Activated CD8-positive, alpha-beta memory T cell treated with anti-CD3 and anti-CD28 coated beads, Interleukin-2, amount 10 ng/mL, durations not matched to agents 7 days and 5 days (primary cell): ENCODE results near the gene INF2. TPM values are rescaled to one million over a fixed set of nuclear protein-coding genes. Genes with fewer than 3 reads are reported as not detected.
"Not testable (repeated sequence)": the region's sequence is repeated elsewhere in the genome, so short reads cannot be mapped to it uniquely, and the experiment has no call there.

Experiments used
- ATAC-seq: fragments of 150-1000 bp; cut with Tn5 transposase; one replicate; pipeline ENCODE4 v1.10.0; 2021; ENCODE audit warnings: moderate library complexity
- CTCF ChIA-PET: fragments of 350-600 bp; sonication (Branson Sonifier 250); formaldehyde crosslinking; loops from one replicate; lab custom pipeline; 2021; ENCODE audit warnings: antibody characterized with exemption; lab: Charles Lee
- DNase-seq: peaks from one replicate; pipeline ENCODE4 v3.0.0-alpha.2; 2020
- H3K27ac Mint-ChIP-seq: one replicate; pipeline ENCODE4 v1.8.0; 2021; ENCODE audit warnings: mild to moderate bottlenecking, mixed read lengths
- H3K27me3 Mint-ChIP-seq: one replicate; pipeline ENCODE4 v1.8.0; 2021; ENCODE audit warnings: mixed read lengths
- H3K36me3 Mint-ChIP-seq: one replicate; pipeline ENCODE4 v1.8.0; 2021; ENCODE audit warnings: mild to moderate bottlenecking, mixed read lengths
- H3K4me1 Mint-ChIP-seq: one replicate; pipeline ENCODE4 v1.8.0; 2021; ENCODE audit warnings: mixed read lengths
- H3K4me3 Mint-ChIP-seq: one replicate; pipeline ENCODE4 v1.8.0; 2021; ENCODE audit warnings: mild to moderate bottlenecking, moderate library complexity, mixed read lengths
- H3K9me3 Mint-ChIP-seq: one replicate; pipeline ENCODE4 v1.8.0; 2022; ENCODE audit warnings: low read depth, mixed read lengths
- total RNA-seq, 2 experiments: library from RNA; stranded (reverse); gene quantifications; one replicate each; pipeline ENCODE4 v1.2.3, GENCODE V29; 2021

Gene INF2
- total RNA-seq, 2 experiments from 2014 or later = 59.9 to 63.6 TPM

GRCh38 chr14:104650981-104651875 lies 38.2 kb upstream of the INF2 start:
- CTCF ChIA-PET = interaction anchor here (0.8 to 1.5 kb wide), 4 partner anchors 9 to 58 kb away, joined by 3 to 4 read pairs (median 3); no protein-coding TSS in a partner anchor
- H3K9me3 Mint-ChIP-seq = peaks cover 6% of the 10 kb centered on the region
- peaks cover 2% of the 10 kb centered on the region for H3K36me3 Mint-ChIP-seq
- H3K4me3 Mint-ChIP-seq = no peak overlapping the region
- peaks cover 21% of the 10 kb centered on the region for H3K27me3 Mint-ChIP-seq
- ATAC-seq (no peak), DNase-seq (no peak)
- H3K27ac Mint-ChIP-seq = no peak overlapping the region
- H3K4me1 Mint-ChIP-seq = no peaks in the 10 kb centered on the region

GRCh38 chr14:104651876-104652260 lies 37.5 kb upstream of the INF2 start:
- no peak for DNase-seq
- Mint-ChIP-seq H3K4me1 (no peaks in the 10 kb centered on the region), H3K27me3 (peaks cover 25% of the 10 kb centered on the region), H3K4me3 (no peak overlapping the region), H3K9me3 (peaks cover 6% of the 10 kb centered on the region), H3K27ac (no peak overlapping the region), H3K36me3 (peaks cover 2% of the 10 kb centered on the region)
- CTCF ChIA-PET = interaction anchor here (0.8 to 1.5 kb wide), 3 partner anchors 8 to 57 kb away, joined by 3 to 4 read pairs (median 3); no protein-coding TSS in a partner anchor
- no peak for ATAC-seq

- CTCF ChIA-PET = no interaction called here
- H3K9me3 Mint-ChIP-seq = peaks cover 6% of the 10 kb centered on the region
- peaks cover 2% of the 10 kb centered on the region for H3K36me3 Mint-ChIP-seq
- DNase-seq (no peak), ATAC-seq (no peak)
- H3K27ac Mint-ChIP-seq = no peak overlapping the region
- no peaks in the 10 kb centered on the region for H3K4me1 Mint-ChIP-seq
- no peak overlapping the region for H3K4me3 Mint-ChIP-seq
- peaks cover 25% of the 10 kb centered on the region for H3K27me3 Mint-ChIP-seq
Observed at GRCh38 chr14:104652386-104652785, 37.0 kb upstream of the INF2 start.

- CTCF ChIA-PET, H3K36me3 Mint-ChIP-seq, DNase-seq, H3K4me3 Mint-ChIP-seq, H3K9me3 Mint-ChIP-seq, ATAC-seq, H3K4me1 Mint-ChIP-seq, H3K27ac Mint-ChIP-seq: not testable (repeated sequence)
- H3K27me3 Mint-ChIP-seq = peaks cover 29% of the 10 kb centered on the region
Observed at GRCh38 chr14:104653130-104653920, 36.1 kb upstream of the INF2 start.

- H3K36me3 Mint-ChIP-seq = peaks cover 2% of the 10 kb centered on the region
Observed at GRCh38 chr14:104654119-104654518, 35.3 kb upstream of the INF2 start.

GRCh38 chr14:104655128-104655848 lies 34.1 kb upstream of the INF2 start:
- CTCF ChIA-PET = interaction anchor here (1.2 kb wide), 1 partner anchor 9 kb away, joined by 3 read pairs; no protein-coding TSS in a partner anchor
- Mint-ChIP-seq H3K27me3 (peaks cover 31% of the 10 kb centered on the region), H3K27ac (no peak overlapping the region), H3K9me3 (peaks cover 6% of the 10 kb centered on the region), H3K36me3 (peaks cover 2% of the 10 kb centered on the region), H3K4me1 (peaks cover 4% of the 10 kb centered on the region), H3K4me3 (no peak overlapping the region)
- DNase-seq (peak; percentile 36), ATAC-seq (no peak)

More at GRCh38 chr14:104654119-104654518, 35.3 kb upstream of the INF2 start:
- CTCF ChIA-PET = no interaction called here
- Mint-ChIP-seq H3K27ac (no peak overlapping the region), H3K9me3 (peaks cover 6% of the 10 kb centered on the region), H3K27me3 (peaks cover 34% of the 10 kb centered on the region), H3K4me1 (no peaks in the 10 kb centered on the region), H3K4me3 (no peak overlapping the region)
- DNase-seq (no peak), ATAC-seq (no peak)

- Mint-ChIP-seq H3K9me3 (peaks cover 6% of the 10 kb centered on the region), H3K4me1 (peaks cover 10% of the 10 kb centered on the region), H3K36me3 (peaks cover 2% of the 10 kb centered on the region), H3K4me3 (no peak overlapping the region), H3K27ac (no peak overlapping the region), H3K27me3 (peaks cover 40% of the 10 kb centered on the region)
- ATAC-seq (no peak), DNase-seq (no peak)
- CTCF ChIA-PET = interaction anchor here (1.2 to 2.7 kb wide), 2 partner anchors 10 to 21 kb away, joined by 3 to 7 read pairs; no protein-coding TSS in a partner anchor
Observed at GRCh38 chr14:104656014-104656714, 33.3 kb upstream of the INF2 start.

GRCh38 chr14:104657101-104657524 lies 32.3 kb upstream of the INF2 start:
- no peak for ATAC-seq
- peaks cover 2% of the 10 kb centered on the region for H3K36me3 Mint-ChIP-seq
- peaks cover 6% of the 10 kb centered on the region for H3K9me3 Mint-ChIP-seq
- CTCF ChIA-PET = interaction anchor here (0.9 to 2.7 kb wide), 3 partner anchors 20 to 112 kb away, joined by 3 to 7 read pairs (median 3); no protein-coding TSS in a partner anchor
- DNase-seq = peak; percentile 39
- H3K27me3 Mint-ChIP-seq = peaks cover 45% of the 10 kb centered on the region
- no peak overlapping the region for H3K4me3 Mint-ChIP-seq
- H3K4me1 Mint-ChIP-seq = peaks cover 10% of the 10 kb centered on the region
- no peak overlapping the region for H3K27ac Mint-ChIP-seq

- peaks cover 5% of the 10 kb centered on the region for H3K9me3 Mint-ChIP-seq
- H3K4me1 Mint-ChIP-seq = peaks cover 10% of the 10 kb centered on the region
- H3K27ac Mint-ChIP-seq = no peak overlapping the region
- no peak overlapping the region for H3K4me3 Mint-ChIP-seq
- ATAC-seq (no peak), DNase-seq (no peak)
- peaks cover 49% of the 10 kb centered on the region for H3K27me3 Mint-ChIP-seq
- H3K36me3 Mint-ChIP-seq = peaks cover 1% of the 10 kb centered on the region
- CTCF ChIA-PET = interaction anchor here (0.9 to 2.7 kb wide), 4 partner anchors 20 to 579 kb away, joined by 3 to 7 read pairs (median 3); no protein-coding TSS in a partner anchor
Observed at GRCh38 chr14:104657563-104658324, 31.7 kb upstream of the INF2 start.

- DNase-seq = no peak
- no peak overlapping the region for H3K4me3 Mint-ChIP-seq
- peaks cover 54% of the 10 kb centered on the region for H3K27me3 Mint-ChIP-seq
- H3K9me3 Mint-ChIP-seq = peaks cover 3% of the 10 kb centered on the region
- CTCF ChIA-PET = interaction anchor here (1.2 to 2.7 kb wide), 3 partner anchors 19 to 580 kb away, joined by 3 to 7 read pairs (median 3); no protein-coding TSS in a partner anchor
- H3K36me3 Mint-ChIP-seq = no peaks in the 10 kb centered on the region
- no peak overlapping the region for H3K27ac Mint-ChIP-seq
- peaks cover 10% of the 10 kb centered on the region for H3K4me1 Mint-ChIP-seq
- ATAC-seq = no peak
Observed at GRCh38 chr14:104658325-104658712, 31.1 kb upstream of the INF2 start.

- Mint-ChIP-seq H3K27ac (no peak overlapping the region), H3K9me3 (no peaks in the 10 kb centered on the region), H3K4me1 (peaks cover 10% of the 10 kb centered on the region), H3K36me3 (no peaks in the 10 kb centered on the region), H3K27me3 (peaks cover 61% of the 10 kb centered on the region), H3K4me3 (no peak overlapping the region)
- DNase-seq (no peak), ATAC-seq (no peak)
- CTCF ChIA-PET = interaction anchor here (1.0 kb wide), 1 partner anchor 8 kb away, joined by 3 read pairs; no protein-coding TSS in a partner anchor
Observed at GRCh38 chr14:104659146-104659545, 30.3 kb upstream of the INF2 start.
